WERI-Rb-1 (cell line): ENCODE measurements around the gene ADAMTSL5.

Experiments used
- DNase-seq: peaks from one replicate; pipeline ENCODE4 v3.0.0-alpha.2; 2020
- H3K27ac ChIP-seq: fragments of 250-450 bp; sonication (Bioruptor Pico); 2 replicates; pipeline ENCODE4 v1.5.1; 2020; ENCODE audit warnings: mild to moderate bottlenecking, moderate library complexity
- H3K27me3 ChIP-seq: fragments of 250-450 bp; sonication (Bioruptor Pico); 2 replicates; pipeline ENCODE4 v1.5.1; 2021; ENCODE audit warnings: mild to moderate bottlenecking, low read depth, moderate library complexity; ENCODE audit not compliant: insufficient read depth, severe bottlenecking
- H3K36me3 ChIP-seq: fragments of 250-450 bp; sonication (Bioruptor Pico); 2 replicates; pipeline ENCODE4 v1.5.1; 2020; ENCODE audit warnings: mild to moderate bottlenecking, moderate library complexity
- H3K4me3 ChIP-seq: 2 replicates; pipeline ENCODE4 v1.5.1; 2011; ENCODE audit warnings: low read depth, mild to moderate bottlenecking, control low read depth, low read length
- H3K9me3 ChIP-seq: fragments of 250-450 bp; sonication (Bioruptor Pico); 2 replicates; pipeline ENCODE4 v1.5.1; 2021; ENCODE audit warnings: mild to moderate bottlenecking, moderate library complexity; ENCODE audit not compliant: severe bottlenecking
- CTCF ChIP-seq: IDR thresholded peaks from 2 replicates; pipeline ENCODE4 v1.5.1; 2011; ENCODE audit warnings: low read depth, mild to moderate bottlenecking, control low read depth, inconsistent platforms, low read length

ADAMTSL5 gene

GRCh38 chr19:1468274-1468820 is 44.5 kb downstream of the ADAMTSL5 start:
- no peak for TF ChIP-seq CTCF
- no peaks in the 10 kb centered on the region for H3K27me3 ChIP-seq
- H3K27ac ChIP-seq, result no peak overlapping the region
- H3K36me3 ChIP-seq, result peaks cover 20% of the 10 kb centered on the region
- DNase-seq, result no peak
- H3K4me3 ChIP-seq, result no peak overlapping the region
- no peaks in the 10 kb centered on the region for H3K9me3 ChIP-seq

GRCh38 chr19:1467490-1468273 is 45.1 kb downstream of the ADAMTSL5 start:
- Histone ChIP-seq H3K36me3 (peaks cover 20% of the 10 kb centered on the region), H3K27ac (no peak overlapping the region), H3K9me3 (no peaks in the 10 kb centered on the region), H3K4me3 (no peak overlapping the region), H3K27me3 (no peaks in the 10 kb centered on the region)
- DNase-seq, result no peak
- TF ChIP-seq CTCF, result no peak

GRCh38 chr19:1467215-1467489 is 45.7 kb downstream of the ADAMTSL5 start:
- Histone ChIP-seq H3K4me3 (no peak overlapping the region), H3K36me3 (peaks cover 20% of the 10 kb centered on the region), H3K27me3 (no peaks in the 10 kb centered on the region), H3K9me3 (no peaks in the 10 kb centered on the region), H3K27ac (no peak overlapping the region)
- no peak for TF ChIP-seq CTCF
- no peak for DNase-seq

GRCh38 chr19:1466461-1467214 is 46.2 kb downstream of the ADAMTSL5 start:
- peaks cover 20% of the 10 kb centered on the region for H3K36me3 ChIP-seq
- no peak for DNase-seq
- no peaks in the 10 kb centered on the region for H3K9me3 ChIP-seq
- no peak for TF ChIP-seq CTCF
- H3K27ac ChIP-seq, result no peak overlapping the region
- H3K4me3 ChIP-seq, result no peak overlapping the region
- no peaks in the 10 kb centered on the region for H3K27me3 ChIP-seq

- Histone ChIP-seq H3K27me3 (no peaks in the 10 kb centered on the region), H3K27ac (no peak overlapping the region), H3K4me3 (no peak overlapping the region), H3K36me3 (peaks cover 24% of the 10 kb centered on the region), H3K9me3 (no peaks in the 10 kb centered on the region)
- no peak for DNase-seq
- no peak for TF ChIP-seq CTCF
These were observed 46.8 kb downstream of the ADAMTSL5 start for GRCh38 chr19:1466018-1466460.
